LoVo (cell line): ENCODE measurements around the gene TP53.

Experiments
- DNase-seq: peaks from one replicate; pipeline ENCODE4 v3.0.0-alpha.2; 2016; ENCODE audit warnings: low spot score

TP53 gene

DNA sequence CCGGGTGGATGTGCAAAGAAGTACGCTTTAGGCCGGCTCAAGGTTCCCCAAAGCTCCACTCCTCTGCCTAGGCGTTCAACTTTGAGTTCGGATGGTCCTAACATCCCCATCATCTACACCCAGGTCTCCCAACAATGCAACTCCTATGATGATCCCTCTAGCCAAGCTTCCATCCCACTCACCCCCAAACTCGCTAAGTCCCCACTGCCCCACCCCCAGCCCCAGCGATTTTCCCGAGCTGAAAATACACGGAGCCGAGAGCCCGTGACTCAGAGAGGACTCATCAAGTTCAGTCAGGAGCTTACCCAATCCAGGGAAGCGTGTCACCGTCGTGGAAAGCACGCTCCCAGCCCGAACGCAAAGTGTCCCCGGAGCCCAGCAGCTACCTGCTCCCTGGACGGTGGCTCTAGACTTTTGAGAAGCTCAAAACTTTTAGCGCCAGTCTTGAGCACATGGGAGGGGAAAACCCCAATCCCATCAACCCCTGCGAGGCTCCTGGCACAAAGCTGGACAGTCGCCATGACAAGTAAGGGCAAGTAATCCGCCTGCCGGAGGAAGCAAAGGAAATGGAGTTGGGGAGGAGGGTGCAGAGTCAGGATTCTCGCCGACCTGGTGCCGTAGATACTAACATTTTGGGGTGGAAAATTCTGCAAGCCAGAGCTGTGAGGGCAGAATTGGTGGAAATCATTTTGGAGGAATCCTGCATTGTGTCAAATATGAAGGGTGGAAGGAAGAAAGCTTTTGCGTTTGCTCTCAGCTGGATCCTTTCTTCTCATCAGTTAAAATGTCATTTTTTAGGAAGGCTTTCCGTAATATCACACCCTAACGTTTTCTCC is at the start of gene TP53:
TSS of gene TP53 (minus strand) at position 419 of the 836 bp plus-strand sequence. CDS start 10,896 bp downstream, outside the sequence.
- DNase-seq, result peak; percentile 94

DNA sequence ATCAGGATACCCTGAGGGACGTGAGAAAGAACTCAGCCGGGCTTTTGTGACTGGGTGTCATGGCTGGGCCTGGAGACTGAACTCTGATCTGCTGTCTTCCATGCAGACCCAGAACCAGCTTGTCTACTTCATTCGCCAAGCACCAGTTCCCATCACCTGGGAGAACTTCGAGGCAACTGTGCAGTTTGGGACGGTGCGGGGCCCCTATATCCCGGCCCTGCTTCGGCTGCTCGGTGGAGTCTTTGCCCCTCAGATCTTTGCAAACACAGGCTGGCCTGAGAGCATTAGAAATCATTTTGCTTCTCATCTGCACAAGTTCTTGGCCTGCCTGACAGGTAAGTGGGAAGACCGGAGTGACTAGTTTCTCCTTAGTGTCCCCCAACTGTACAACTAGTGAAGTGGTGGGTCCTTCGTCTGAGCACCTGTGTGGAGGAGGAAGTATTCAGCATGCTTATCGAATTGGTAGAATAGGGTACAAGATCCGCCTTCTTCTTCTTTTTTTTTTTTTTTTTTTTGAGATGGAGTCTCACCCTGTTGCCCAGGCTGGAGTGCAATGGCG is 45.8 kb upstream of the TP53 start:
- DNase-seq, result no peak

DNA sequence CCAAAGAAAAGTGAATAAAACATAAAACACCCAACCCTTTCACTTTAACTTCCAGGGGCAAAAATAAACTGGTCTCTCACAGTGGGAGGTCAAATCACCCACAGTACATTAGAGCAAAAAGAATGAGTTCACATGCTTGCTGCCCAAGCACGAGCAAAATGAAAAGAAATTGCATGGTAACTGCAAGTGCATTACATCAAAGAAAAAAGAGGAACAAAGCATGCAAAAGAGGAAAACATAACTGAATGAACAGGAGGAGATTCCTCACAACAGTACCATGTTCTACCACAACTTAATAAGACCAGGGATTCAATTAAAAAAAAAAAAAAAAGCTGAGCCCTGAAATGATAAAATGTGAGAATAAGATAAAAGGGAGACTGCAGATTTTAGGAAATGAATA is 42.5 kb upstream of the TP53 start:
- DNase-seq, result no peak

DNA sequence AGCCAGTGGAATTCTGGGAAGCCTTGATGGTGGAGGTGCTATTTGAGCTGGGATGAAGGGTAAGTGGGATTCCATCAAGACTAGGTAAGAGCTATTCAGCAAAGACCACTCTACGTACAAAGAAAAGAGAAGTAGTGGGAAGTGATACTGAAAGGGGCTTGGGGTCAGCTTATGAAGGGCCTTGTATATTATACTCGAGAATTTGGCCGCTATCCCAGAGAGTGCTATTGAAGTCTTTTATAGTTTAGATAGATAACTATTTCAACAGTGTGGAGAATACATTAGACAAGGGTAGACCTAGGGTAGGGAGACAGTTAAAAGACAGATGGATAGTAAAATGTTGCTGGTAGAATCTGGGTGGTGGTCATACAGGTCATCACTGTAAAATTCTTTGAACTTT is 40.6 kb upstream of the TP53 start:
- no peak for DNase-seq

DNA sequence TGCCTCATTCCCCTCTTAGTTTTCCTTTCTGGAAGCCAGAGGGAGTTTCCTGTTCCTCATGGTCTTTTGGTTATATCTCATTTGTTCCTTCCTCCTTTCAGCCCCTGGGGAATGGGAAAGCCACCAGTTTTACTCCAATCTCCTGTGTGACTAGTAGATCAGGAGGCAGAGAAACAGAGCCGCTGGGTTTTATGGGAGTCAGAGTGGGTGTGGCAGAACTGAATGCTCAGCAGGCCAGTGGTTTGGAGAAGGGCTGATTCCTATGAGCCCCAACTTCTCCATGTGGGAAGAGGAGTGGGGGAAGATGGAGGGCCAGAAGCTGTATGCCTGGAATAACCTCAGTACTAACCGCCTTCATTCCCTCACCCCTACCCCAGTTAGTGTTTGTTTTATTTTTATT is 34.3 kb upstream of the TP53 start:
- DNase-seq, result no peak

GRCh38 chr17:7720125-7720524 is 32.8 kb upstream of the TP53 start:
- no peak for DNase-seq

DNA sequence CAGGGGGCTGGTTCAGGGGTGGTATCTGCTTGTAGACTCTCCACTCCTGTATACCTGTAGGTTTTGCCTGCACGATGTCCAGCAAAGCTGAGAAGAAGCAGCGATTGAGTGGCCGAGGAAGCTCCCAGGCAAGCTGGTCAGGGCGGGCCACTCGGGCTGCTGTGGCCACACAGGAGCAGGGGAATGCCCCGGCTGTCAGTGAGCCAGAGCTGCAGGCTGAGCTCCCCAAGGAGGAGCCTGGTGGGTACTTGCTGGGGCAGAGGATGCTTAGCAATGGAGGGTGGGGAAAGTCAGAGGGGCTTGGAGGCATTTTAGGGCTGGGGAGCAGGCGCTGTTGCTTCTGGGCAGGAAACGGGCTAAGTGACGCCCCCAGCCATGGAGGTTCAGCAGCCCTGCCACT is 32.4 kb upstream of the TP53 start:
- no peak for DNase-seq

GRCh38 chr17:7717756-7718350 is 30.6 kb upstream of the TP53 start:
- DNase-seq, result no peak

- peak; percentile 88 for DNase-seq
These were observed 29.8 kb upstream of the TP53 start, which contains the start of gene DNAH2 for GRCh38 chr17:7716901-7717755. DNAH2 (plus strand) TSS chr17:7717744; CDS start chr17:7719735, 1,991 bp downstream.

- no peak for DNase-seq
These were observed 28.9 kb upstream of the TP53 start for GRCh38 chr17:7715936-7716886.

GRCh38 chr17:7714721-7715594 is 27.7 kb upstream of the TP53 start:
- DNase-seq, result no peak

- DNase-seq, result no peak
These were observed 26.5 kb upstream of the TP53 start for GRCh38 chr17:7713782-7714181.

GRCh38 chr17:7712111-7712771 is 25.0 kb upstream of the TP53 start:
- DNase-seq, result no peak

- DNase-seq, result no peak
These were observed 23.9 kb upstream of the TP53 start for GRCh38 chr17:7711051-7711755.

GRCh38 chr17:7710301-7710700 is 23.0 kb upstream of the TP53 start:
- no peak for DNase-seq

- DNase-seq, result no peak
These were observed 21.7 kb upstream of the TP53 start for GRCh38 chr17:7709031-7709430.

- no peak for DNase-seq
These were observed 20.8 kb upstream of the TP53 start for GRCh38 chr17:7707858-7708750.

DNA sequence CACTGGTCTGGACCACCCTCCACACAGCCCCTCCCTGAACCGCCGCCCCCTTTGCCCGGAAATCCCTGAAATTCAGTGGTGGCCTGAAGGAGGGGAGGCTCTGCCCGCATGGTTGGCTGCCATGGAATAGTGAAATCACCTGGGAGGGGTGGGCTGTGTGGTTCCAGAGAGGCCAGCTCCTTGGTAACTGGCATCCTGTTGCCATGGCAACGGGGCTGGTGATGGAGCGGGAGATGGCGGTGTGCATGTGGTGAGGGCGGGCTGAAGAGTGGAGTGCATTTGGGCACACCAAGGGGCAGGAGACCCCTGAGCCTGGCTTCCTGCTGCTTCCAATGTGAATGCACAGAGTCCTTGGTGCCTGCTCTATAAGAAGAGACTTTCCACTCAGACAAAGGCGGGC is 20.2 kb upstream of the TP53 start:
- DNase-seq, result no peak
